ENCODE data around the gene ADGRB2.

ADGRB2 gene

DNA sequence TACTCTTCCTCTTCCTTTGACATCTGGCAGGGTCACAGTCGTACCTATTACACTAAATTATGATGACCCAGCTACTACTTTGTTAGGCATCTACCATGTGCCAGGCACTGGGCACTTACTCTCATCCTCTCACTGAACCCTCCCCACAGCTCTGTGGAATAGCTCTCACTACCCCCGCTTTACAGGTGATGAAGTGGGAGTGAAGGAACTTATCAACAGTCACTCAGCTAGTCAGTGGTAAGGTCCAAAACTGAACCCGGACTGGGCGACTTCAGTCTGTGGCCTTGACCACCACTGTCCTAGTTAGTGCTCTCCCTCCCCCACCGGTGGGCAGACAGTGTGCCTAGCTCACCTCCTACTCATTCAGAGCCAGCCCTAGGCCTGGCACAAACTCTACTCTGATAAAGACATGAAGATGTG lies 12.3 kb downstream of the ADGRB2 start:
- Histone ChIP-seq H3K36me3 (replicated peaks; ENCODE audit: insufficient read depth, low read length) (no peaks in the 10 kb centered on the region), H3K4me3 (ENCODE audit: low read length) (no peak overlapping the region), H2AFZ (ENCODE audit: low read length) (no peak overlapping the region), H3K4me1 (ENCODE audit: low read length) (no peaks in the 10 kb centered on the region), H3F3A (ENCODE audit: insufficient read depth, low read length) (no peaks in the 10 kb centered on the region), H3K79me2 (ENCODE audit: low read length) (no peaks in the 10 kb centered on the region), H4K20me1 (ENCODE audit: insufficient read depth, low read length) (no peaks in the 10 kb centered on the region), H3K4me2 (ENCODE audit: low read depth, low read length) (no peak overlapping the region), H3K9me2 (replicated peaks; ENCODE audit: insufficient read depth, low read length) (no peaks in the 10 kb centered on the region), H3K9ac (ENCODE audit: low read length) (no peak overlapping the region), H3K27ac (ENCODE audit: low read length) (no peak overlapping the region), H3K9me3 (replicated peaks; ENCODE audit: insufficient read depth, low read length) (no peaks in the 10 kb centered on the region), H3K27me3 (replicated peaks; ENCODE audit: insufficient read depth, low read length) (no peaks in the 10 kb centered on the region)
- no peak for DNase-seq
- TF ChIP-seq, protein P1, sequence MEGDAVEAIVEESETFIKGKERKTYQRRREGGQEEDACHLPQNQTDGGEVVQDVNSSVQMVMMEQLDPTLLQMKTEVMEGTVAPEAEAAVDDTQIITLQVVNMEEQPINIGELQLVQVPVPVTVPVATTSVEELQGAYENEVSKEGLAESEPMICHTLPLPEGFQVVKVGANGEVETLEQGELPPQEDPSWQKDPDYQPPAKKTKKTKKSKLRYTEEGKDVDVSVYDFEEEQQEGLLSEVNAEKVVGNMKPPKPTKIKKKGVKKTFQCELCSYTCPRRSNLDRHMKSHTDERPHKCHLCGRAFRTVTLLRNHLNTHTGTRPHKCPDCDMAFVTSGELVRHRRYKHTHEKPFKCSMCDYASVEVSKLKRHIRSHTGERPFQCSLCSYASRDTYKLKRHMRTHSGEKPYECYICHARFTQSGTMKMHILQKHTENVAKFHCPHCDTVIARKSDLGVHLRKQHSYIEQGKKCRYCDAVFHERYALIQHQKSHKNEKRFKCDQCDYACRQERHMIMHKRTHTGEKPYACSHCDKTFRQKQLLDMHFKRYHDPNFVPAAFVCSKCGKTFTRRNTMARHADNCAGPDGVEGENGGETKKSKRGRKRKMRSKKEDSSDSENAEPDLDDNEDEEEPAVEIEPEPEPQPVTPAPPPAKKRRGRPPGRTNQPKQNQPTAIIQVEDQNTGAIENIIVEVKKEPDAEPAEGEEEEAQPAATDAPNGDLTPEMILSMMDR (IDR thresholded peaks at IDR 0.05; ENCODE audit: low read length) = no peak
- TF ChIP-seq EZH2 (optimal IDR thresholded peaks at IDR 0.05; ENCODE audit: low read depth, low read length) = no peak
- TF ChIP-seq EZH2phosphoT487 (IDR thresholded peaks at IDR 0.05; ENCODE audit: low read length) = no peak

DNA sequence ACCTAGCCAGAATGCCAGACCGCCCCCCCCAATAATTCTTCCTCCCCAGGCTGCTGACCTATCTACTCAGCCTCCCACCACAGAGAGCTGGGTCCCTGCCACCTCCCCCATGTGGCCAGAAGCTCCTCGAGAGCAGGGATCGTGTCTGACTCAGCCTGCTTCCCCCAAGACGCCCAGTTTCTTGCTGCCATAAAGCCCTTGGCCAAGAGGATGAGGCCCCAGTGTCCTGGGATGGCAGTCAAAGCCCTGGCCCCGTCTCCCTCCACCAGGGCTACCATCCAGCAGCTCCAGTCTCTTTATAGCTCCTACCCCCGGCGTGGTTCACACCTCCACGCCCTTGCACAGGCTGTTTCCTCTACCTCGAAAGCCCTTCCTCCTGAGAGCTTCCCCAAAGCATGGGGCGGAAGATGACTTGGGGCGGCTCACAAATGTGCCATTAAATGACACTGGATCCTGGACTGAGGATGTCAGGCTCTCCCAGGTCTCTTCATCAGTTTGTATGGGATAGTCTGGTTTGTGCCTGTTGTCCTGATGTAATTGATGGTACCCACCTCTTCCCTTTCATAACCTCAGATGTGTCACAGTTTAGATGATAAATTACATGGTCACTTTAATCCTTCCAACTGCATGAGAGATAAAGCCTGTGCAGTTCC lies 13.2 kb downstream of the ADGRB2 start:
- Histone ChIP-seq H3K9ac (ENCODE audit: low read length) (no peak overlapping the region), H3K4me2 (ENCODE audit: low read depth, low read length) (no peak overlapping the region)
- no peak for TF ChIP-seq EZH2 (optimal IDR thresholded peaks at IDR 0.05; ENCODE audit: low read depth, low read length)
- TF ChIP-seq, protein P1 (IDR thresholded peaks at IDR 0.05; ENCODE audit: low read length) = no peak
- TF ChIP-seq EZH2phosphoT487 (IDR thresholded peaks at IDR 0.05; ENCODE audit: low read length) = no peak

DNA sequence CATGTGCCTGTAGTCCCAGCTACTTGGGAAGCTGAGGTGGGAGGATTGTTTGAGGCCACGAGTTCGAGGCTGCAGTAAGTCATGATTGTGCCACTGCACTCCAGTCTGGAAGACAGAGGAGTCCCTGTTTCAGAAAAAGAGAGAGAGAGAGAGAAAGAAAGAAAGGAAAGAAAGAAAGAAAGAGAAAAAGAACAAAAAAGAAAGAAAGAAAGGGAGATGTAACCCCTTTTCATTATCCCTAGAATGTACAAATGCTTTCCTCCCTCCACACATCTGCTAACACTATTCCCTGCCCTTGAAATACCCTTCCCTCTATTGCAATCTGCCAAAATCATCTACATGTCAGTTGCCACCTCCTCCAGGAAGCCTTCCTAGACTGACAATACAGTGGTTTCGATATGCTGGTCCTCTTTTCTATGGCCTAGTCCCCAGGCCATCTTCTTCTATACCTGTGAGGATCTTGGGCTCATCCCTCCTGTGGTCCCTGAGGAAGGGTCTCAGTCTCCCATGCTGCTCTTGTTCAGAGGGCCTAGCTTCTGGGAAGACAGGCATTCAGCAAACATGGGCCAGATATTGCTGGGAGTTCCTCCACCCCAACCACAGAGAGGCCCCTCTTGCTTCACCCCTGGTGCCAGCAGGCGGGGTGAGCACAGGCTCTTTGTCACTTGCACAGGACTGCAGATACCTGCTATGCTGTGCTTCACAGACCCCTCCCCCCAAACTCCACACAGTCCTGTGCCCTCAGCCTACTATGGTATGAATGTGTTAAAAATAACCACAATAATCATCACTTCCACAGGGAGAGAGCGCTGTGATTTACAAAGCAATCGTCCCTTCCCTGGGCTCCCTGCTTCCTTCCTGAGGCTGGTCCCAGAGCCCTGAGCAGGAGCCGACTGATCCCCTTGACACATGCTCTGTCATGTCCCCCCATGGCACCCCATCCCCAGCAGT lies 14.1 kb downstream of the ADGRB2 start:
- TF ChIP-seq EZH2phosphoT487 (IDR thresholded peaks at IDR 0.05; ENCODE audit: low read length) = no peak
- TF ChIP-seq, protein P1 (IDR thresholded peaks at IDR 0.05; ENCODE audit: low read length) = no peak
- no peak for TF ChIP-seq EZH2 (optimal IDR thresholded peaks at IDR 0.05; ENCODE audit: low read depth, low read length)
- H3K4me3 ChIP-seq (ENCODE audit: low read length) = no peak overlapping the region
- H3K27me3 ChIP-seq (replicated peaks; ENCODE audit: insufficient read depth, low read length) = no peaks in the 10 kb centered on the region

More for the DNA sequence above, 13.2 kb downstream of the ADGRB2 start:
- Histone ChIP-seq H3K4me3 (ENCODE audit: low read length) (no peak overlapping the region), H3K9me2 (replicated peaks; ENCODE audit: insufficient read depth, low read length) (no peaks in the 10 kb centered on the region), H3K27me3 (replicated peaks; ENCODE audit: insufficient read depth, low read length) (no peaks in the 10 kb centered on the region), H3K4me1 (ENCODE audit: low read length) (peaks cover 2% of the 10 kb centered on the region), H3K9me3 (replicated peaks; ENCODE audit: insufficient read depth, low read length) (no peaks in the 10 kb centered on the region), H3K27ac (ENCODE audit: low read length) (no peak overlapping the region), H4K20me1 (ENCODE audit: insufficient read depth, low read length) (no peaks in the 10 kb centered on the region), H3K36me3 (replicated peaks; ENCODE audit: insufficient read depth, low read length) (no peaks in the 10 kb centered on the region), H2AFZ (ENCODE audit: low read length) (no peak overlapping the region), H3K79me2 (ENCODE audit: low read length) (no peaks in the 10 kb centered on the region), H3F3A (ENCODE audit: insufficient read depth, low read length) (no peaks in the 10 kb centered on the region)
- DNase-seq = no peak

More for the DNA sequence above, 14.1 kb downstream of the ADGRB2 start:
- no peaks in the 10 kb centered on the region for H3K79me2 ChIP-seq (ENCODE audit: low read length)
- no peaks in the 10 kb centered on the region for H3K9me3 ChIP-seq (replicated peaks; ENCODE audit: insufficient read depth, low read length)
- H3K9ac ChIP-seq (ENCODE audit: low read length) = no peak overlapping the region
- no peak overlapping the region for H3K4me2 ChIP-seq (ENCODE audit: low read depth, low read length)
- H3K9me2 ChIP-seq (replicated peaks; ENCODE audit: insufficient read depth, low read length) = no peaks in the 10 kb centered on the region
- no peak overlapping the region for H3K27ac ChIP-seq (ENCODE audit: low read length)
- H3K4me1 ChIP-seq (ENCODE audit: low read length) = peaks cover 12% of the 10 kb centered on the region
- no peak for DNase-seq
- no peaks in the 10 kb centered on the region for H3K36me3 ChIP-seq (replicated peaks; ENCODE audit: insufficient read depth, low read length)
- no peaks in the 10 kb centered on the region for H4K20me1 ChIP-seq (ENCODE audit: insufficient read depth, low read length)
- peaks cover 5% of the 10 kb centered on the region for H3F3A ChIP-seq (ENCODE audit: insufficient read depth, low read length)
- no peak overlapping the region for H2AFZ ChIP-seq (ENCODE audit: low read length)

Data from MM.1S (cell line).